Esophagus squamous epithelium (tissue), 4 donors: ENCODE results near the gene DAP.

Experiments
- CTCF ChIP-seq, 6 experiments: fragments of 450-650 bp in 4 of 6; fragments of 200-600 bp in 2 of 6; sonication (generic) in 2 of 6; IDR thresholded peaks; one replicate each; pipeline ENCODE4 v1.5.1; 2016 to 2019; ENCODE audit warnings: antibody characterized with exemption in 6 of 6, mild to moderate bottlenecking in 4 of 6, moderate library complexity in 4 of 6
- POLR2A ChIP-seq, 4 donors: fragments of 450-650 bp; IDR thresholded peaks; one replicate each; pipeline ENCODE4 v1.6.1; 2017; ENCODE audit warnings: antibody characterized with exemption in 4 of 4, mild to moderate bottlenecking in 4 of 4, moderate library complexity in 3 of 4

GRCh38 chr5:10726179-10726912 lies 34.7 kb downstream of the DAP start:
- no peak for TF ChIP-seq POLR2A (IDR thresholded peaks at IDR 0.05)
- no peak for TF ChIP-seq CTCF (IDR thresholded peaks at IDR 0.05)
